MCF 10A (cell line): ENCODE measurements around the gene KLRF1. TPM values are rescaled to one million over a fixed set of nuclear protein-coding genes. Genes with fewer than 3 reads are reported as not detected.
A peak's percentile ranks its signal among the peaks of the same experiment; 100 is the strongest.

Experiments used
- BruUV-seq: library from RNA; stranded (reverse); fragments of 400-500 nt; replicated peaks from 2 replicates; lab custom pipeline; 2021; lab: Mats Ljungman, UMichigan
- CTCF ChIA-PET: fragments of 300-600 bp; sonication (Branson Sonifier 250); formaldehyde crosslinking; extraction: SDS; loops from one replicate; lab custom pipeline; 2021; ENCODE audit warnings: antibody characterized with exemption, inconsistent platforms; lab: Yijun Ruan, JAX
- POLR2A ChIA-PET: fragments of 300-600, 350-650 bp; sonication (Branson Sonifier 250); formaldehyde crosslinking; extraction: SDS; loops from one replicate; lab custom pipeline; 2020; ENCODE audit warnings: antibody characterized with exemption, inconsistent platforms; lab: Yijun Ruan, JAX
- DNase-seq: peaks from one replicate; pipeline ENCODE4 v3.0.0-alpha.2; 2018; ENCODE audit not compliant: unreplicated experiment
- H3K27ac Mint-ChIP-seq: one replicate; pipeline ENCODE4 v1.8.0; 2022; ENCODE audit warnings: mild to moderate bottlenecking, low read depth, mixed read lengths; ENCODE audit not compliant: unreplicated experiment
- H3K27me3 Mint-ChIP-seq: one replicate; pipeline ENCODE4 v1.8.0; 2022; ENCODE audit warnings: mixed read lengths; ENCODE audit not compliant: insufficient read depth, unreplicated experiment
- H3K36me3 Mint-ChIP-seq: one replicate; pipeline ENCODE4 v1.8.0; 2022; ENCODE audit warnings: mild to moderate bottlenecking, moderate library complexity, mixed read lengths; ENCODE audit not compliant: insufficient read depth, unreplicated experiment
- H3K4me1 Mint-ChIP-seq: one replicate; pipeline ENCODE4 v1.8.0; 2022; ENCODE audit warnings: mixed read lengths; ENCODE audit not compliant: insufficient read depth, unreplicated experiment
- H3K4me3 Mint-ChIP-seq: one replicate; pipeline ENCODE4 v1.8.0; 2022; ENCODE audit warnings: mild to moderate bottlenecking, moderate library complexity, mixed read lengths; ENCODE audit not compliant: unreplicated experiment
- H3K9me3 Mint-ChIP-seq: one replicate; pipeline ENCODE4 v1.8.0; 2022; ENCODE audit warnings: mixed read lengths; ENCODE audit not compliant: unreplicated experiment
- CTCF ChIP-seq: fragments of 200-600 bp; IDR thresholded peaks from one replicate; pipeline ENCODE4 v1.8.0; 2022; ENCODE audit warnings: antibody characterized with exemption, mild to moderate bottlenecking; ENCODE audit not compliant: unreplicated experiment
- intact Hi-C: fragments of 100-400 bp; cut with micrococcal nuclease; formaldehyde crosslinking; loops from 2 replicates; pipeline ENCODE4 v1.14.1; 2022
- total RNA-seq: library from RNA; stranded (reverse); gene quantifications from 2 replicates; pipeline ENCODE4 v1.2.3, GENCODE V29; 2022

Gene KLRF1
- total RNA-seq, 1 experiment from 2014 or later, result not detected

- POLR2A ChIA-PET, result interaction anchor here (0.7 to 1.6 kb wide), 9 partner anchors 11 to 276 kb away, joined by 3 to 7 read pairs (median 4); partner anchors contain the start of gene KLRF2
- BruUV-seq, result TSS peak; percentile 81
Measured at GRCh38 chr12:9869307-9870161, 42.3 kb downstream of the KLRF1 start, which contains the start of gene CLEC2B. TSS of gene CLEC2B (minus strand) at chr12:9869354.

GRCh38 chr12:9870286-9870866 is 43.1 kb downstream of the KLRF1 start:
- intact Hi-C loops, result no loop called here
- DNase-seq, result peak; percentile 11
- ChIA-PET CTCF (interaction anchor here (2.9 kb wide), 1 partner anchor 55 kb away, joined by 8 read pairs; no protein-coding TSS in a partner anchor), POLR2A (interaction anchor here (0.6 to 4.4 kb wide), 5 partner anchors 8 to 267 kb away, joined by 3 to 46 read pairs (median 4); no protein-coding TSS in a partner anchor)
- H3K9me3 Mint-ChIP-seq, result no peaks in the 10 kb centered on the region
- peak overlapping the region; percentile 90 for H3K4me3 Mint-ChIP-seq
- H3K27me3 Mint-ChIP-seq, result no peaks in the 10 kb centered on the region
- H3K27ac Mint-ChIP-seq, result peak overlapping the region; percentile 100
- H3K36me3 Mint-ChIP-seq, result peaks cover 6% of the 10 kb centered on the region
- H3K4me1 Mint-ChIP-seq, result peaks cover 45% of the 10 kb centered on the region
- BruUV-seq, result no TSS peak
- TF ChIP-seq CTCF, result no peak

More at GRCh38 chr12:9869307-9870161, 42.3 kb downstream of the KLRF1 start, which contains the start of gene CLEC2B:
- Mint-ChIP-seq H3K27me3 (no peaks in the 10 kb centered on the region), H3K9me3 (no peaks in the 10 kb centered on the region), H3K4me3 (peak within 1 kb of the TSS; percentile 90), H3K36me3 (peaks cover 6% of the 10 kb centered on the region), H3K4me1 (peaks cover 51% of the 10 kb centered on the region), H3K27ac (peak within 1 kb of the TSS; percentile 100)
- no peak for TF ChIP-seq CTCF
- CTCF ChIA-PET, result interaction anchor here (0.6 to 1.2 kb wide), 3 partner anchors 114 to 1510 kb away, joined by 3 to 4 read pairs (median 3); no protein-coding TSS in a partner anchor
- intact Hi-C loops, result loop anchor here (10.0 kb wide), 1 partner anchor 345 kb away; the partner anchor contains the start of gene GABARAPL1
- DNase-seq, result peak; percentile 88

GRCh38 chr12:9872162-9872561 is 44.9 kb downstream of the KLRF1 start:
- Mint-ChIP-seq H3K4me1 (peaks cover 29% of the 10 kb centered on the region), H3K36me3 (peaks cover 6% of the 10 kb centered on the region), H3K4me3 (peak overlapping the region; percentile 10), H3K9me3 (no peaks in the 10 kb centered on the region), H3K27ac (peak overlapping the region; percentile 78), H3K27me3 (no peaks in the 10 kb centered on the region)
- BruUV-seq, result no TSS peak
- TF ChIP-seq CTCF, result no peak
- CTCF ChIA-PET, result interaction anchor here (0.7 to 2.9 kb wide), 16 partner anchors 9 to 282 kb away, joined by 3 to 9 read pairs (median 4); partner anchors contain the start of gene KLRF2
- POLR2A ChIA-PET, result interaction anchor here (0.9 to 4.4 kb wide), 6 partner anchors 10 to 147 kb away, joined by 3 to 46 read pairs (median 4); no protein-coding TSS in a partner anchor
- intact Hi-C loops, result no loop called here
- DNase-seq, result no peak
